GM19023 (cell line): ENCODE data around the gene CDH4.

Experiments used
- ATAC-seq: cut with Tn5 transposase; IDR thresholded peaks from one replicate; pipeline ENCODE4 v1.9.1; 2021; ENCODE audit warnings: mild to moderate bottlenecking, moderate library complexity; ENCODE audit not compliant: unreplicated experiment

Gene CDH4

DNA sequence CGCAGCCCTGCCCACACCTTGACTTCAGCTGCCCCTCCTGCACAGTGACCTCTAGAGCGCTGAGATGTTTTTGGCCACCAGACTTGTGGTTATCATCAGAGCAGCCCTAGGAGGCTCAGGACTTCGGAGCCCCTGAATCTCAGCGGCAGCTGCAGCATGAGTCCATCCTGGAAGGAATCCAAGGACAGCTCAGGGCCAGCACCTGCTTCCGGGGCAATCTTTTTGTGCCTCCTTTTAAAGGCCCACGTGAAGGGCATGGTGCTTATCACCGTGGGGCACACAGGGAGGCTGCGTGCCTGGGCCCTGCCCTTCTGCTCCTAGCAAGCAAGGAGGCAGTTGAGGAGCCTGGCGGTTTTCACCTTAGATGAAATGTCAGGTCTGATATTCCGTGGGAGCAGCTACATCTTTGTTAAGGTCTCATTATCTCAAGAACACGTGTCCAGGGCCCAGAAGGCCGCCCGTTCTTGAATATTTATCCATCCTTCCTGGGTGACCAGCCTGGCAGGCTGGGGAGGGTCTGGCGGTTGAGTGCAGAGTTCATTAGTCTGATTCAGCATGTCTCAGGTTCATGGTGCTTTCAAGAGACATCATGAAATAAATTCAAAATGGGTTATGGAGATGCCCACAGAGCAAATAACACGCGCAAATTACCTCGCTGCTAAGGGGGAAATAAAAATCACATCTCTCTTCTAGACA lies 421.2 kb downstream of the CDH4 start:
- no peak for ATAC-seq

DNA sequence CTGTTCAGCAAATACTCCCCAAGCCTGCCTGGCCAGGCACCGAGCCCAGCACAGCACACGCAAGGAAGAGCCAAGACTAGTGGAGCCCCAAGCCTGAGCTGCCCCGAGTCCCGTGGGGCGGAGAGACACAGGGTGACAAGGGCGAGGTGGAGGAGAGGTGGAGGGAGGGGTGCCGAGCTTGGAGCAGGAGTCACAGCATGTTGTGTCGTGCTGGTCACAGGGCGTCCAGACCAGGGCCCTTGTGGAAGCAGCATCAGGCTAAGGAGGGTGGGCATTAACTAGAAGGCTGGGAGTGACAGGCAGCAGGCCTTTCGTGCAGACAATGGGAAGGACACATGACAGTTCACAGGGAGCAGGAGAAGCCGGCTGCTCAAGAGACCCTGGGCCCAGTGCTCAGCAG lies 422.1 kb downstream of the CDH4 start:
- no peak for ATAC-seq

DNA sequence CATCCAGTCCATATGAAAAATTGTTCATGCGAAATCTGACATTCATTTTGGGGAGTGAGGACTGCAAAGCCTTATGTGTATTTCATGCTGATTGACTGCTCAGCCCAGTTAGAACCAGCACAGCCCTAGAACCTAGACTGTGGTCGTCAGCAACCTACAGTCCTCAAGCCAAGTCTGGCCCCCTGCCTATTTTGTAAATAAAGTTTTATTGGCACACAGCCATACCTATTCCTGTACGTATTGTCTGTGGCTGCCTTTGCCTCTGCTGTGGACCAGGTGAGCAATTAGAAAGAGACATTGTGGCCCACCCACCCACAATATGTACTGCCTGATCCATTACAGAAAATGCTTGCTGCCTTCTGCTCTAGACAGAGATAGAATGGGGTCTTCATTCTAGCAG lies 422.6 kb downstream of the CDH4 start:
- no peak for ATAC-seq

DNA sequence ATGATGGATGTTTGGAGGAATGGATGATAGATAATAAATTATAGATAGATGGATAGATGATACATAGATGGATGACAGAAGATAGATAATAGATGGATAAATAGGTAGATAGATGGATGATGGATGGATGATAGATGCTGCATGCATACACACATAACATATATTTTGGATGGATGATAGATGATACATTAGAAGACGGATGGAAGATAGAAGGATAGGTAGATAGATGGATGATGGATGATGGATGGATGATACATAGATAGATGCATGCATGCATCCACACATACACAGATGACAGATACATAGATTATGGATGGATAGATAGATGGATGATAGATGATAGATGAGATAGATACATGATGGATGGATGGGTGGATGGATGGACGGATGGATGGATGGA lies 425.9 kb downstream of the CDH4 start:
- ATAC-seq = no peak

DNA sequence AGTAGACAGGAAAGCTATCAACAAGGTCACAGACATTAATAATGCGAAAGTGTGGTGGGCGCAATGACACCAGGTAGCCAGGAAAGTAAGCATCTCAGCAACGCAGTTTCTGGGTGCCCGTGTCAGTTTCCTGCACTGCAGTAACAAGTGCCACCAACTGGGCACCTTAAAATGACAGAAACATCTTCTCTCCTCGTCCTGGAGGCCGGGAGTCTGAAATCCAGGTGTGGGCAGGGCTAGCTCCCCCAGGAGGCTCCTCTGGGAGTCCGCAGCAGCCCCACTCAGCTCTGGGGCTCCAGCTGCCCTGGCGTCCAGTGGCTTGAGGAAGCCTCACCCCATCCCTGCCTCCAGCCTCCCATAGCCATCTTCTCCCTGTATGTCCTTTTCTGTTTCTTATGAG lies 426.4 kb downstream of the CDH4 start:
- no peak for ATAC-seq

DNA sequence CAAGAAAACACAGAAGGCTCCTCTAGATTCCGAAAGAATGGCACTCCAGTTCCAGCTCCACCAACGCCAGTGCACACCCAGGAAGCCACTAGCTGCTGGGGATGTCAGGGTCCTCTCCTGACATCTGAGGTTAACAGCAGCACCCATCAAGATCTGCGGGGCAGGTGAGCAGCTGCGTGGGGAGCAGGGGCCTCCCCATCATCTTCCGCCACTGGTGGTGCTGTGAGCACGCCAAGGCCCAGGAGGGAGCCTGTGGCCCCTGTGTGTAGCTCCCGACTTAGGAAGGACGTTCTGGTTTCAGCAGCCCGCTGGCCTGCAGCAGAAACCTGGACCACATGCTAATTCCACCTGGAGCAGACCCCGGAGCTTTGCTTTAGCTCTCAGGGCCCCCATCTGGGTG lies 427.4 kb downstream of the CDH4 start:
- no peak for ATAC-seq

DNA sequence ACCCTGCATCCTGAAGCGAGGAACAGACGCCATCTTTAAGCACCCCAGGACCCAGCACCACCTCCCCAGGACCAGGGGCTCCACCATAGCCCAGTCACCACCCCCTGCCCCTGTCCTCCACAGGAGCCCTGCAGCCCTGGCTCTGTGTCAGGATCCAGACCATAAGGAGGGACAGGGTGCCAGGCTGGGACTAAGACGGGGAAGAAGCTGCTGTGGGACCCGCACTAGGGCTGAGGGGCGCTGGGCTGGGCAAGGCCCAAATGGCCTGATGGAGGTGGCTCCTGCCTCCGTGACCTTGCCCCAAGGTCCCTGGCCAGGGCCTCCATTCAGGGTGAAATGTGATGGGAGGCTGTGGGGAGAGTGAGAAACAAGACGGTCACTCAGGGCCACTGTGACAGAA lies 428.0 kb downstream of the CDH4 start:
- ATAC-seq = no peak

DNA sequence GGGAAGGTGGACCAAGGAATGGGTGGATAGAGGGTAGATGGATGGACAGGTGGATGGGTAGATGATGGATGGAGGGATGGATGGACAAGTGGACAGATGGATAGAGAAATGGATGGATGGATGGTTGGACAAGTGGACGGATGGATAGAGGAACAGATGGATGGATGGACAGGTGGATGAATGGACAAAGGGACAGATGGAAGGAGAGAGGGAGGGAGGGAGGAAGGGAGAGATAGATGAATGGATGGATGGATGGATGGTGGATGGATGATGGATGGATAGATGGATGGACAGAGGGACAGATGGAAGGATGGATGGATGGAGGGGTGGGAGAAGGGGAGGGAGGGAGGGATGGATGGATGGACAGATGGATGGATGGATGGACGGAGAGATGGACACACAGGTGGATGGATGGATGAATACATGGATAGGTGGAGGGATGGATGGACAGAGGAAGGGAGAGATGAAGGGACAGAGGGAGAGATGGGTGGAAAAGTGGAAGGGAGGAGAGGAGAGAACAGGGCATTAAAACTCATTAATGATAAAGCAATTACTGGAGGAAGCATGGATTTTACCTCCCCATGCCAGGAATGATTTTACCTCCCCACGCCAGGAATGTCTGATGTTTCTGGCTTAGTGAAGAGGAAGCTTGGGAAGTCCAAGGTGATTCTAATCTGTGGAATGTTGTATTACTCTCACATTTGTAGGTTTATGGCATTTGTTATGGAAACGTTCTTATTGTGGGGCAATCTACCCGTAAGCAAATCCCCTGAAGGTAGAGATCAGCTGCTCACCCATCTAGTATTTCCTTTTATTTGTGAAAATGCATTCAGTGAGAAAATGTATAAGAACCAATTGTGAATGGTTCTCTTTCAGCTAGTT lies 430.3 kb downstream of the CDH4 start:
- ATAC-seq = no peak

DNA sequence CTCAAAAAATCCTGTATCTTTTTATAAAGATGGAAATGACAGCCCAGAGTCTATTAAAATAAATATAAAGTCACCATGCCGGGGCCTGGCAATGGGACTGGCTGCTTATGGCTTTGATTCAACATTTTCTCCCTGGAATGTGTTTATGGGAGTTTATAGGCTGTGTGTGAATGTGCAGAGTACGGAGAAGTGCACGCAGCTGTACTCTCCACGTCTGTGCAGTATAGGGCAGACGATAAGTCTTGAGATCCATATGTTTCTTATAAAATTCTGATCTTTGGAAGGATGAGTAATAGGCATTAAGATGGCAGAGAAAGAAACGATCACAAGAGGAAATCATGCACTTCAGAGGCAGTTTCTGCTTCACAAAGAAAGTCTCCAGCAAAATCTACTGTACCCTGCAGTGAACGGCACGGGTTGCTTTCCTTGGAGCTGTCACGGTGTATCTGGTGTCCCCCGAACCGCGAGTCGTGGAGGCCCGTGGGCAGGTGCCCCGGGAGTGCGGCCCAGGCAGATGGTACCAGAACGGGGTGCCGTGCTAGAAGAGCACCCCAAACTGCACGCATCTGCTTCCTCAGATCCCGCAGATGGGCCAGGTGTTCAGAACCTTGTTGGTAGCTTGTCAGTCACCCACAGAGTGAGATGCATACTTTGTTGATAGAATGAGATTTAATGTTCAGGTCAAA lies 431.1 kb downstream of the CDH4 start:
- no peak for ATAC-seq

DNA sequence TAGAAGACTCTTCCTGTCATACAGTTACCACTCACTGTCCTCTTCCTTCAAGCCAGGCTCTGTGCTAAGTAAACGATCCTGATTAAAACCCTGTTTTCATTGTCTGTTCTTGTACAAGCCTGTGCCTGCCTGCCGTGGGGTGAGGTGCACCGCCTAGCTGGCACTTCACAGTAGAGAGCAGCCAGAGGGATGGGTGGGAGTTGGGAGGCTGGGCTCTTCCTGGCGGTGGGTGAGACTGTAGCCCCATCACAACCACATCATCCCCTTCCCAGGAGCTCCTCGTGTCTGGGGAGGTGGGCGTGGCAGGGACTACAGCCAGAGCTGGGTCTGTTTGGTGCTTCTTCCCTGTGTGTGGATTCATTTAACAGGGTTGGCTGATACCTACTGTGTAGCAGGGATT lies 431.7 kb downstream of the CDH4 start:
- no peak for ATAC-seq

DNA sequence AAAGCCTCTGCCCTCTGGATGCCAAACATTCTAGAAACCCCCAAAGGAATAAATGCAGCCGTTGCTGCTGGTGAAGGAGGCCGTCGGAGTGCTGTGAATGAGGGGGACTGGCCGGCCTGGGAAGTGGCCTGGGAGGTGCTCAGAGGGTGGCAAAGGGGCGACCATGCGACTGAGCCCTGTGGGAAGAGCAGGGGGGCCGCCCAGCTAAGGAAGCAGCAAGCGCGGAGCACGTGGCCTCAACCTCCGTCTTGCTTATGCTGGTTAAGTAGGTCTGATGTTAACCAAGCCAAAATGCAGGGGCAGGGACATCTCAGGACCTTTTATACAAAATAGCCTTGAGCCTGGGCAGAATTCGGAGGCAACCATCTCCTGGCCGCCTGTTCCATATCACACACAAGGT lies 432.1 kb downstream of the CDH4 start:
- ATAC-seq = no peak

DNA sequence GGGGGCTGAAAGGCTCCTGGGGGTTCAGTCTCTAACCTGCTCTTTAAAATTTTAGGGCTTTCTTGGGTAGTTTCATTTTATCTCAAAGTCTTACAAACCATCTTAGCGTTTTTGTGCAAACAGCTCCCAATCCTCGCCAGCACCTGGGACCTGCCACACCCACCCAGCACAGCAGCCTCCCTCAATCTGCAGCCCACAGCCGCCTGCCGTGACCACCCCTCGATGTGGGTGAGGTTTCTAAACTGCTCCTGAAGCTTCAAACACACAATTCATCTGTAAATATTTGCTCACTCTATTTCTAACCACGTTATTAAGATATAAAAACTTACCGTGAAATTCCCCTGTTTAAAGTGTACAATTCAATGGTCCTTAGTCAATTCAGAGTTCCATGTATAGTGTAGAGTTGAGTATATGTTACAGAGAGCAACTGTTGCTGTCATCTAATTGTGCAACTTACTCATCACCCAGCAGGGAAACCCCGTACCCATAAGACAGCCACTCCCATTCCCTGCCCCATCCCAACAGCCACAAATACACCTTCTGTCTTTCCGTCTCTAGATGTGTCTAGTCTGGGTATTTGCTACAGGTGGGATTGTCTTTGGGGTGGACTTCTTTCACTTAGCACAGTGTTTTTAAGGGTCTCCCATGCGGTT lies 432.6 kb downstream of the CDH4 start:
- ATAC-seq = no peak

DNA sequence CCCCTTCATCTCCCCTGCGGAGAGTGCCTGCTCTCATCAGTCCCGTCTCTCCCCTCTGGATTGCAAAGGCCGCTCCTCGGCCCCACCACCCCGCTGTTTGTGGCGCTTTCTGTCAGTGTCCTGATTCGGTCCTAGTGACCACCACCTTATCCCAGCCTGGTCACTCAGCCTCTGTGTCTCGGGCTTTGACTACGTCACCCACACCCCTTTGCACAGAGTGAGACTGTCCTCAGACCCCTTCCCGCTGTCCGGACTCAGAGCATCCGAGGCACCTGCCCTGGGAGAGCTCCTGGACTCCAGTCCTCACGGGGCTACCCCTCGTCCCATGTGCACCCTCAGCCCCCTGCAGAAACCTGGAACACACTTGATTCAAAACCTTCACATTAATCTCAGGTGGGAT lies 433.4 kb downstream of the CDH4 start:
- no peak for ATAC-seq

DNA sequence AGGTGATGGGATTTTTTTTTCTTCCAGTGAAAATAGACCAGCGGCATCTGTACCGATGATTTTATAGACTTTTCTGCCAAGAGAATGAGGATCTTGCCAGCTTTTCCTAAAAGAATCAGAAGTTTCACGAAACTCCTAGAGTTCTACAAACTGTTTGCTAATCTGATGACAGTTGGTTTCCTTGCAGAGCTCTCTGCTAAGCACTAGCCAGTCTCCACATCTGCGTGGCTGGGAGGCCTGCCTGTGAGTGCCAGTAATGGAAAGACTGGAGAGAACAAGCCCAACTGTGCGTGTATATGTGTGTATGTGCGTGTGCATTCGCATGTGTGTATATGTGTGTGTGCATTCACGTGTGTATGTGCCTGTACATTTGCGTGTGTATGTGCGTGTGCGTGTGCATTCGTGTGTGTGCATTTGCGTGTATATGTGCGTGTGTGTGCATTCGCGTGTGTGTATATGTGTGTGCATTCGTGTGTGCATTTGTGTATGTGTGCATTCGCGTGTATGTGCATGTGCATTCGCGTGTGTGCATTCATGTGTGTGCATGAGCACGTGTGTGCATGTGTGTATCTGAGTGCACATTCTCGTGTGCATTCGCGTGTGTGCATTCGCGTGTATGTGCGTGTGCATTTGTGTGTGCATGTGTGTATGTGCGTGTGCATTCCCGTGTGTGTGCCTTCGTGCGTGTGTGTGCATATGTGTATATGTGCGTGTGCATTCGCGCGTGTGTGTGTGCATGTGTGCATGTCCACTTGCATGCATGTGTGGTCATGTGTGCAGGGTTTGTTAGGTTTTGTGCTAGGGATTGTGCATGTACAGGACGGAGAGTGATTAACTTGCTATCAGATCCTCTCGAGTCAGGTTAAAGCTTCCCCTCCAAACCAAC lies 434.2 kb downstream of the CDH4 start:
- ATAC-seq = no peak

DNA sequence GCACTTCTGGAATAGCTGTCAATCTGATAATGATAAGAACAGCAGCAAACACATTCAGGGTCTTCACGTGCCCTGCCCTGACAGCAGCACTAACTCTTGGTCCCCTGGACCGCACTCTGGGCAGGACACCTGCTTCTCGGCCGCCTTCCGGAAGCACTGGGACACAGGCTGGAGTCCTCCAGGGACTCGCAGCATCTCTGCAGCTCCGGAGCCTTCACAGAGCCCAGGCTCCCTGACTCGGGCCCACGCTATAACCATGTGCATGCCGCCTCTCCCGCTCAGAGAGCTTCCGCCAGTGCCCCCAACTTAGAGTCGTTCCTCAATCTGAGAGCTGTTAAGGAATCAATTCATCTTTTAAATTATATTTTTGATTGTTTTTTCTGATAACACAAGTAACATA lies 436.4 kb downstream of the CDH4 start:
- no peak for ATAC-seq

DNA sequence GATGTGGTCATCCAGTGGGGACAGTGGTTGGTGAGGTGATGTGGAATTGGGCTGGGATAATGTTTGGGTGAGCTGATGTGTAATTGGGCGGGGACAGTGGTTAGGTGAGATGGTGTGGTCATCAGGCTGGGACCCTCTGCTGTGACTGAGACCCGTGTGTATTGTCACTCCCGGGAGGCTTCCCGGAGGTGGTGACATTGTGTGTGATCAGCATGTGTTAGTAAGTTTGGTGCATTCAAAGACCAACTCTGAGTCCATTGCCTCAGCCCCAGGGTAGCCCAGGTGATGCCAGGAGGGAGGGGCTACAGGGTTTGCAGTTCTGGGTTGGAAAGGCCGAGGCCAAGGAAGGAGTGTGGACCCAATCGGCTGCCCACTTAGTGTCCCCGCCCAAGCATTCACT lies 438.1 kb downstream of the CDH4 start:
- ATAC-seq = no peak

DNA sequence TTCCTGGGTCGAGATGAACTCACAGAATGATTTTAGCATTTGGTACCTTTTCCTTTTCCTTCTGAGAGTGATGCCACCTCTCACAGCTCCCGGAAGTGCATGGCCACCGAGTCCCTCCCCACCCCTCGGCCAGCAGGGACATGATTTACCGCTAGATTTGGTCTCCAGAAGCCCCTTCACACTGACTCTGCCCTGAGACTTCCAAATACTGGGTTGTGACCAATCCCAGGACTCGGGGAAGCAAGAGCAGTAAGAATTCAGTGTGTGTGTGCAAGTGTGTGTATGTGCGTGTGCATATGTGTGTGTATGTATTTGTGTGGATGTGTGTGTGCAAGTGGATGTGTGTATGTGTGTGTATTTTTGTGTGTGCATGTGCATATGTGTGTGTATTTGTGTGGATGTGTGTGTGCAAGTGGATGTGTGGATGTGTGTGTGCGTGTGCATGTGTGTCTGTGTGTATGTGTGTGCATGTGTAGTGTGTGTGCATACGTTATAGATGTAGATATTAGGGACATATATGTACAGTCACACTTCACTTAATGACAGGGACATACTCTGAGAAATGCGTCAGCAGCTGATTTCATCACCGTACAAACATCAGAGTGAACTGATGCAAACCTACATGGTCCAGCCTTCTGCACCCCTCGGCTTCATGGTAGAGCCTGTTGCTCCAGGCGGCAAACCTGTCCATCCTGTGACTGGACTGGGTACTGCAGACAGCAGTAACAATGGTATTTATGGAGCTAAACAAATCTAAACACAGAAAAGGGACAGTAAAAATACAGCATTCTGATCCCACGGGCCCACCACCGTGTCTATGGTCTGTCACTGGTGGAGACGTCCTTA lies 439.2 kb downstream of the CDH4 start:
- ATAC-seq = no peak

DNA sequence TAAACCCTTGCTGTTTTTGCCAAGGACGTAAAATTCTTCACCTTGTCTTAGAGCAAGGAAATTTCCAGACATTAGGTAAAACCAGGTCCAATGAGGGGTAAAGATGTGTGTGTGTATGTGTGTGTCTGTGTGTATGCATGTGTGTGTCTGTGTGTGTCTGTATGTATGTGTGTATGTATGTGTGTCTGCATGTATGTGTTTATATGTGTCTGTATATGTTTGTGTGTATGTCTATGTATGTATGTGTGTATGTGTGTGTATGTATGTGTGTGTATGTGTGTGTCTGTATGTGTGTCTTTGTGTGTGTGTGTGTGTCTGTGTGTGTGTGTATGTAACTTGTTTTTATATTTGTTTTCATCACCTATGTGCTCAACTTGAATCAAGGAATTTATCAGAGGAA lies 439.9 kb downstream of the CDH4 start:
- no peak for ATAC-seq

DNA sequence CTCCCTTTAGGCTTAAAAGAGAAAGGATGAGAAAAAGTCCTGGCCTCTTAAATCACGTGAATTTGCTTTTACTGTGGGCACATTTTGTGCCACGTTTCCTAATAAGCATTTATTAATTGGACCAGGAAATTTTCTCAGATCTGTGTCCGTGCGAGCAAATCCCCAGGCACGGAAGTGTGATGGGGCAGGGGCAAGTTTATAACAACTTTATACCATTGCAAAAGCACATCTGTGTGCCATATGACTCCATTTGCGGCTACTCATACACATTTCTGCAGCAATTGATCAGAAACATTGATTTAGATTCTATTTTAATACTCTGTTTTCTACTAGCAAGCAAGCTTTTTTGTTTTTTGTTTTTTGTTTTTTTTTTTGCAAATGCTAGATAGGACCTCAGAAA lies 440.4 kb downstream of the CDH4 start:
- no peak for ATAC-seq
